ENCODE data around the gene NAXD.
"Not testable (repeated sequence)": the region's sequence is repeated elsewhere in the genome, so short reads cannot be mapped to it uniquely, and the experiment has no call there.

Gene NAXD

DNA sequence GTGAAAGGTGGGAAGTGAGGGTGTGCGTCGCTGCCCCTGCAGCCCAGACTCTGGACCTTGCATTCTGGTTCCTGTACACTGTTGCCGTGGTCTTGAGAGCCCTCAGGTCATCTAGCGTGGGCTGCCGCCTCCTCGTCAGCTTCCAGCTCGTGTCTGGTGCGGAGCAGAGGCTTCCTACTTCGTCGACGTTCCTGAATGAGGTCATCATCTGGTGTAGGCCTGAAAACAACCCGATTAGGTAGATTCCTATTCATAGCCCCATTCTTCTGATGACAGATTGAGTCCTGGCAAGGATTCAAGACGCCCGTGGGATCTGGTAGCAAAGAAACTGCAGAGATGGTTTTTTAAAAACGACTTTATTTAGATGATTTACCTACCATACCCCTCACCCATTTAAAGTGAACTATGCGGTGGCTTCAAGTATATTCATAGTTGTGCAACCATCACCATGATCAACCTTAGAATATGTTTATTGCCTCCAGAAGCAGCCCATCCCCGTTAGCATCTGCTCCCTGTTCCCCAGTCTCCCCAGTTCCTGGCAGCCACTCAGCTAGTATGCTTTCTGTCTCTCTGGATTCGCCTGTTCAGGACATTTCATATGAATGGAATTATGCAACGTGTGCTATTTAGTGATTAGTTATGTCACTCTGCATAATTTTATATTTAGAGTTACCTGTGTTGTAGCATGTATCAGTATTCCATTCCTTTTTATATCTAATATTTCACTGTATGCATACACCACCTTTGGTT, 13.8 kb downstream of the NAXD start:
- TF ChIP-seq Cebpa-rat (IDR thresholded peaks at IDR 0.05): no peak
- Histone ChIP-seq H4K20me1 (peaks cover 68 to 87% (median 80%) of the 10 kb centered on the region in 11 experiments), H3K4me3 (no peak overlapping the region), H3K9me3 (replicated peaks in 1 of 11) (0 out of 22 replicates have a peak, but pooled peaks cover 0 to 4% (median 0%) of the 10 kb centered on the region in 11 experiments), H3K36me3 (peaks cover 65 to 88% (median 78%) of the 10 kb centered on the region in 11 experiments), H3K4me2 (peak overlapping the region in 6 of 11 experiments; percentile 39 to 62 (median 46); a peak in 5 of 22 replicates), H3K4me1 (peaks cover 9 to 25% (median 20%) of the 10 kb centered on the region in 10 experiments; a peak in 17 of 20 replicates), H3K27me3 (no peaks in the 10 kb centered on the region), H3K9ac (peak overlapping the region in 1 of 11 experiments; percentile 19; a peak in 1 of 22 replicates), H3K27ac (no peak overlapping the region)

DNA sequence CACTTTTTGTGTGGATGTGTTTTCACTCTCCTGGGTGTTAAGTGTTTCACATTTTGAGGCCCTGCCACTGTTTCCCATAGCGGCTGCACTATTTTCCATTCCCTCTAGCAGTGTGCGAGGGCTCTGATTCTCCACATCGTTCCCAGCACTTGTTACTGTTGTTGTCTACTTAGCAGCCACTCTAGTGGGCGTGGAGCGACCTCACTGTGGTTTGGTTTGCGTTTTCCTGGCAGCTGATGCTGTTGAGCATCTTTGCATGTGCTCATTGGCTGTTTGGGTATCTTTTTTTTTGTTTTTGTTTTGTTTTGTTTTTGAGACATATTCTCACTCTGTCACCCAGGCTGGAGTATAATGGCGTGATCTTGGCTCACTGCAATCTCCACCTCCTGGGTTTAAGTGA, 14.4 kb downstream of the NAXD start:
- Histone ChIP-seq H3K4me1 (peaks cover 9 to 25% (median 20%) of the 10 kb centered on the region in 10 experiments; a peak in 17 of 20 replicates), H3K9ac (no peak overlapping the region), H4K20me1 (peaks cover 69 to 87% (median 80%) of the 10 kb centered on the region in 11 experiments), H3K27me3 (no peaks in the 10 kb centered on the region), H3K4me2 (no peak overlapping the region), H3K9me3 (replicated peaks in 1 of 11) (0 out of 22 replicates have a peak, but pooled peaks cover 0 to 4% (median 0%) of the 10 kb centered on the region in 11 experiments), H3K36me3 (peaks cover 67 to 88% (median 78%) of the 10 kb centered on the region in 11 experiments), H3K27ac (no peak overlapping the region), H3K4me3 (no peak overlapping the region)
- TF ChIP-seq Cebpa-rat (IDR thresholded peaks at IDR 0.05): no peak

DNA sequence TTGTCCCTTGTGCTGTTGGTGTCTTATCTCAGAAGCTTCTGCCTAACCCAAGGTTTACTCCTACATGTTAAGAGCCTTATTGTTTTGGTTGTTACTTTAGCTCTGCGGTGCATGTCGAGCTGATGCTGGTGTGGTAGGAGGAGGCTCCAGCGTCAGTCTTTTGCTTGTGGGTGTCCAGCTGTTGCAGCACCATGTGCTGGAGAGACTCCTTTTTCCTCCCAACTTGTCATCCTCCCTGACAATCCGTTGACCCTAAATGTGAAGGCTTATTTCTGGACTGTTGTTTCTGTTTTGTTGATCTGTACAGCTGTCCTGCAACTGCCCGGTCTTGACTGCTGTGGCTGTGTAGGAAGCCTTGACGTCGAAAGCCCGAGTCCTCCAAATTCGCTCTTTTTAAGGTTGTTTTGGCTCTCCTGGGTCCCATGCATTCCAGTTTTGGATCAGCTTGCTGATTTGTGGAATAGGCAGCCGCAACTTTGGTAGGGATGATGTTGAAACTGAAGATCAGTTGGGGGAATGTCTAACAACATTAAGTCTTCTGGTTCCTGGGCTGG, 15.3 kb downstream of the NAXD start:
- Histone ChIP-seq H4K20me1 (peaks cover 67 to 87% (median 80%) of the 10 kb centered on the region in 11 experiments), H3K4me2 (no peak overlapping the region), H3K27me3 (no peaks in the 10 kb centered on the region), H3K9me3 (replicated peaks in 1 of 11) (0 out of 22 replicates have a peak, but pooled peaks cover 0 to 4% (median 0%) of the 10 kb centered on the region in 11 experiments), H3K4me1 (peaks cover 9 to 25% (median 20%) of the 10 kb centered on the region in 10 experiments; a peak in 17 of 20 replicates), H3K9ac (no peak overlapping the region), H3K4me3 (no peak overlapping the region), H3K36me3 (peaks cover 68 to 88% (median 78%) of the 10 kb centered on the region in 11 experiments), H3K27ac (no peak overlapping the region)
- TF ChIP-seq Cebpa-rat (IDR thresholded peaks at IDR 0.05): no peak

DNA sequence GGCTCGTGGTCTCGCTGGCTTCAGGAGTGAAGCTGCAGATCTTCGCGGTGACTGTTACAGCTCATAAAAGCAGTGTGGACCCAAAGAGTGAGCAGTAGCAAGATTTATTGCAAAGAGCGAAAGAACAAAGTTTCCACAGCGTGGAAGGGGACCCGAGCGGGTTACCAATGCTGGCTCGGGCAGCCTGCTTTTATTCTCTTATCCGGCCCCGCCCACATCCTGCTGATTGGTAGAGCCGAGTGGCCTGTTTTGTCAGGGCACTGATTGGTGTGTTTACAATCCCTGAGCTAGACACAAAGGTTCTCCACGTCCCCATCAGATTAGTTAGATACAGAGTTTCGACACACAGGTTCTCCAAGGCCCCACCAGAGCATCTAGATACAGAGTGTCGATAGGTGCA, 16.9 kb downstream of the NAXD start:
- H3K27ac ChIP-seq; H3K4me3 ChIP-seq; H3K9ac ChIP-seq; H3K4me2 ChIP-seq; H3K27me3 ChIP-seq; H3K9me3 ChIP-seq (replicated peaks in 1 of 11): not testable (repeated sequence)
- Histone ChIP-seq H3K4me1 (peaks cover 9 to 21% (median 17%) of the 10 kb centered on the region in 10 experiments; a peak in 17 of 20 replicates), H3K36me3 (peaks cover 80 to 91% (median 83%) of the 10 kb centered on the region in 11 experiments), H4K20me1 (peaks cover 62 to 89% (median 81%) of the 10 kb centered on the region in 11 experiments; a peak in 21 of 22 replicates)

DNA sequence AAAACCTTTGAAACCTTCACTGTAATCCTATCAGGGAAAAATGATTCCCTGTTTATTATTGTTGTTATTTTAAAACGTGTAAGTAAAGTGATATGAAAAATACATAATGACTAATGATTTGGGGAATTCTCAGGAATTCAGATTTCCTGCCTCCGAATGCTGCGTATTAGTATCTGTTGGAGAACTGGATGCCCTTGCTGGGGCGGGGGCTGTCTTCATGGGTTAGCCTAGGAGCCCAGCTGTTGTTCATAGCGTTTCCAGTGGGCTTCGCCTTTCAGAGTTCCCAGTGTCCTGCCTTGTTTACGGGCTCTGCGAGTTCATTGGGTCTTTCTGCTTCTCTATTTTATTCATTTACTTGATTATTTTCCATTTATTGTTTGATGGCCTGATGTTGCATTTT, 18.4 kb downstream of the NAXD start:
- Histone ChIP-seq H3K27me3 (no peaks in the 10 kb centered on the region), H4K20me1 (peaks cover 54 to 89% (median 79%) of the 10 kb centered on the region in 11 experiments; a peak in 21 of 22 replicates), H3K4me2 (no peak overlapping the region), H3K27ac (no peak overlapping the region), H3K36me3 (peaks cover 80 to 91% (median 83%) of the 10 kb centered on the region in 11 experiments), H3K9ac (no peak overlapping the region), H3K9me3 (replicated peaks in 1 of 11) (0 out of 22 replicates have a peak, but pooled peaks cover 0 to 4% (median 0%) of the 10 kb centered on the region in 11 experiments), H3K4me1 (peaks cover 0 to 6% (median 2%) of the 10 kb centered on the region in 10 experiments; a peak in 11 of 20 replicates), H3K4me3 (no peak overlapping the region)
- TF ChIP-seq Cebpa-rat (IDR thresholded peaks at IDR 0.05): no peak

DNA sequence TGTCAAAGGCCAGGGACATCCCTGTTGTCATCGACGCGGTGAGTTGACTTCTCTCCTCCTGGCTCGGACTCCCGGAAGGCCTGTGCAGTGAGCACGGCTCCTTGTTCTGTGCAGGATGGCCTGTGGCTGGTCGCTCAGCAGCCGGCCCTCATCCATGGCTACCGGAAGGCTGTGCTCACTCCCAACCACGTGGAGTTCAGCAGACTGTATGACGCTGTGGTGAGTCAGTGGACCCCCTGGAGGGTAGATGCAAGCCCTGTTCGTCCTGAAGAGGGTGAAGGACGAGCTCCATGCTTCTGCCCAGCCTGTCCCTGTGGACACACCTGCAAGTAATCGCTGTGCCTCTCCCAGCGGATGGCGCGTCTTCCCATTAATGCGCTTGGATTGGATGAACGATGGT, 19.2 kb downstream of the NAXD start:
- TF ChIP-seq Cebpa-rat (IDR thresholded peaks at IDR 0.05): no peak
- Histone ChIP-seq H3K36me3 (peaks cover 80 to 91% (median 83%) of the 10 kb centered on the region in 11 experiments), H3K27me3 (no peaks in the 10 kb centered on the region), H3K4me2 (no peak overlapping the region), H3K4me1 (no peaks in the 10 kb centered on the region), H3K9me3 (replicated peaks in 1 of 11) (0 out of 22 replicates have a peak, but pooled peaks cover 0 to 4% (median 0%) of the 10 kb centered on the region in 11 experiments), H4K20me1 (peaks cover 47 to 89% (median 78%) of the 10 kb centered on the region in 11 experiments; a peak in 21 of 22 replicates), H3K9ac (no peak overlapping the region), H3K27ac (no peak overlapping the region), H3K4me3 (no peak overlapping the region)

DNA sequence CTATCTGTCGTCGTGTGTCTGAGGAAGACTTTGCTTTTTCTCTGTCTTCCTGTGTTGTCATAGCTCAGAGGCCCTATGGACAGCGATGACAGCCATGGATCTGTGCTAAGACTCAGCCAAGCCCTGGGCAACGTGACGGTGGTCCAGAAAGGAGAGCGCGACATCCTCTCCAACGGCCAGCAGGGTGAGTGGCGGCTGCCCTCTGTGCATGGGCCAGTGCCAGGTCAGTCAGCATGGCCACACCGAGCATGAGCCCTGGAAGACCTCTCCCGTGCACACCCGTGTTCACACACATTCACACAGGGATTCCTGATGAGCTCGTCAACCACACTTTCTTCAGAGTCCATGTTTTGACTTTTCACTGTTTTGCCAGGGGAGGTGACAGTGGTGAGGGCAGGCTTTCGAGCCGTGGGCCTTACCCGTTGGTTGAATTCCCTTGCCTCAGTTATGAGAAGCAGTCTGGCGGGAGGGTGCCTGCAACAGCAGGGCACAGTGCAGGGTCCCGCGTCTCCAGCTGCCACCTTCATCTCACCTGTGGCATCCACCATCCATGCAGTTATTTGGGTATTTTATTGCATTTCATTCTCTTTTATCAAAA, 20.2 kb downstream of the NAXD start:
- H3K4me3 ChIP-seq: no peak overlapping the region
- H3K9me3 ChIP-seq (replicated peaks in 1 of 11): 0 out of 22 replicates have a peak, but pooled peaks cover 0 to 4% (median 0%) of the 10 kb centered on the region in 11 experiments
- no peak overlapping the region for H3K9ac ChIP-seq
- H3K4me2 ChIP-seq: no peak overlapping the region
- H3K27ac ChIP-seq: no peak overlapping the region
- H4K20me1 ChIP-seq: peaks cover 39 to 89% (median 77%) of the 10 kb centered on the region in 11 experiments; a peak in 21 of 22 replicates
- H3K36me3 ChIP-seq: peaks cover 77 to 91% (median 83%) of the 10 kb centered on the region in 11 experiments
- H3K4me1 ChIP-seq: peaks cover 0 to 7% (median 5%) of the 10 kb centered on the region in 10 experiments; a peak in 13 of 20 replicates
- no peaks in the 10 kb centered on the region for H3K27me3 ChIP-seq
- TF ChIP-seq Cebpa-rat (IDR thresholded peaks at IDR 0.05): no peak

DNA sequence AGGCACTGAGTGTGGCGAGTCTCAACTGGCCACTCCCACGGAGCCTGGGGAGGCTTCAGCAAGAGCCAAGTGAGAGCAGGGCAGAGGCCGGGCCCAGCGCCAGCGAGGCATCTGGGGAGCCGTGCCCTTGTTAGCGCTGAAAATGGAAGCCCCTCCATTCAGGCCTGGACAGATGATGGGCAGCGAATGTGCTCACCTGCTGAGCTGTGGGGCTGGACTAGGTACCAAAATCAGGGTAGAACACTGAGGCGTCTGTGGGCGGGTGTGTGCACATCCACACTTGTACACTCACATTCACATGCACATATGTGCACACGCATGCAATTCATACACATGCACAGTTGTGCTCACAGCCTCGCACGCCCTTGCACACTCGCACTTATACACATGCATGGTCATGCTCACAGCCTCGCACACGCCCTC, 20.7 kb downstream of the NAXD start:
- peaks cover 0 to 11% (median 8%) of the 10 kb centered on the region in 10 experiments; a peak in 13 of 20 replicates for H3K4me1 ChIP-seq
- TF ChIP-seq Cebpa-rat (IDR thresholded peaks at IDR 0.05): no peak
- peaks cover 37 to 89% (median 76%) of the 10 kb centered on the region in 11 experiments; a peak in 21 of 22 replicates for H4K20me1 ChIP-seq
- H3K4me3 ChIP-seq: no peak overlapping the region
- H3K36me3 ChIP-seq: peaks cover 77 to 91% (median 83%) of the 10 kb centered on the region in 11 experiments
- H3K9ac ChIP-seq: no peak overlapping the region
- H3K27me3 ChIP-seq: no peaks in the 10 kb centered on the region
- 0 out of 22 replicates have a peak, but pooled peaks cover 0 to 4% (median 0%) of the 10 kb centered on the region in 11 experiments for H3K9me3 ChIP-seq (replicated peaks in 1 of 11)
- H3K4me2 ChIP-seq: no peak overlapping the region
- no peak overlapping the region for H3K27ac ChIP-seq

Data from BLaER1 treated with 17β-estradiol and CSF1 and Interleukin-3, amounts not matched to agents 10 nM and 100 nM (cell line).